Measurements from ENCODE around the gene POLDIP3.

- no peak for TF ChIP-seq GATA3 (IDR thresholded peaks at IDR 0.05; ENCODE audit: low read depth, low read length)
- TF ChIP-seq GATA2 (IDR thresholded peaks at IDR 0.05; ENCODE audit: low read depth, low read length) = no peak
These were observed 70.0 kb downstream of the POLDIP3 start for GRCh38 chr22:42544686-42545085.

Measured in SH-SY5Y (cell line).